ENCODE data around the gene FBXL13. TPM values are rescaled to one million over a fixed set of nuclear protein-coding genes. Genes with fewer than 3 reads are reported as not detected.

FBXL13 gene
- polyA plus RNA-seq, 1 donor from 2014 or later: 0.57 TPM

- H3K27ac ChIP-seq (ENCODE audit: low read length): no peak overlapping the region
- TF ChIP-seq REST (IDR thresholded peaks at IDR 0.05; ENCODE audit: borderline replicate concordance): no peak
- no peak for TF ChIP-seq RAD21 (conservative IDR thresholded peaks at IDR 0.05)
- TF ChIP-seq CTCF (IDR thresholded peaks at IDR 0.05; ENCODE audit: poor library complexity, severe bottlenecking): no peak
- no peak for TF ChIP-seq MXI1 (conservative IDR thresholded peaks at IDR 0.05; ENCODE audit: poor library complexity, severe bottlenecking)
- TF ChIP-seq POLR2AphosphoS5 (IDR thresholded peaks at IDR 0.05): no peak
- TF ChIP-seq EZH2 (IDR thresholded peaks at IDR 0.05; ENCODE audit: borderline replicate concordance, insufficient read depth, low read length, poor library complexity, severe bottlenecking): no peak
- no peak for TF ChIP-seq EP300 (conservative IDR thresholded peaks at IDR 0.05; ENCODE audit: poor library complexity, severe bottlenecking)
- TF ChIP-seq SMC3 (conservative IDR thresholded peaks at IDR 0.05; ENCODE audit: poor library complexity): no peak
- TF ChIP-seq TAF1 (IDR thresholded peaks at IDR 0.05; ENCODE audit: low read depth): no peak
- H2AFZ ChIP-seq (ENCODE audit: low read depth, low read length): no peak overlapping the region
- no peaks in the 10 kb centered on the region for H3K9me3 ChIP-seq (ENCODE audit: low read length)
- no peaks in the 10 kb centered on the region for H3K36me3 ChIP-seq (ENCODE audit: insufficient read depth, low read length)
- no peaks in the 10 kb centered on the region for H3F3A ChIP-seq (ENCODE audit: insufficient read depth, low read length, poor library complexity, severe bottlenecking)
- H3K9me2 ChIP-seq (ENCODE audit: insufficient read depth, low read length): no peaks in the 10 kb centered on the region
- H4K20me1 ChIP-seq (ENCODE audit: insufficient read depth): no peaks in the 10 kb centered on the region
- H3K9ac ChIP-seq (ENCODE audit: low read length): no peak overlapping the region
- no peak overlapping the region for H3K4me3 ChIP-seq (ENCODE audit: low read length)
- no peaks in the 10 kb centered on the region for H3K79me2 ChIP-seq (replicated peaks; ENCODE audit: insufficient read depth, low read length)
- no peak overlapping the region for H3K4me2 ChIP-seq (ENCODE audit: low read length)
- H3K27me3 ChIP-seq (ENCODE audit: insufficient read depth, low read depth, low read length): no peaks in the 10 kb centered on the region
These were observed 209.6 kb downstream of the FBXL13 start for GRCh38 chr7:102864958-102865357.

GRCh38 chr7:102860351-102860811 is 214.2 kb downstream of the FBXL13 start:
- H3K27me3 ChIP-seq (ENCODE audit: insufficient read depth, low read depth, low read length): no peaks in the 10 kb centered on the region
- H4K20me1 ChIP-seq (ENCODE audit: insufficient read depth): no peaks in the 10 kb centered on the region
- H3K9ac ChIP-seq (ENCODE audit: low read length): no peak overlapping the region
- no peaks in the 10 kb centered on the region for H3K79me2 ChIP-seq (replicated peaks; ENCODE audit: insufficient read depth, low read length)
- no peak overlapping the region for H2AFZ ChIP-seq (ENCODE audit: low read depth, low read length)
- no peaks in the 10 kb centered on the region for H3F3A ChIP-seq (ENCODE audit: insufficient read depth, low read length, poor library complexity, severe bottlenecking)
- no peaks in the 10 kb centered on the region for H3K36me3 ChIP-seq (ENCODE audit: insufficient read depth, low read length)
- no peak overlapping the region for H3K4me2 ChIP-seq (ENCODE audit: low read length)
- TF ChIP-seq EZH2 (IDR thresholded peaks at IDR 0.05; ENCODE audit: borderline replicate concordance, insufficient read depth, low read length, poor library complexity, severe bottlenecking): no peak
- no peak for TF ChIP-seq RAD21 (conservative IDR thresholded peaks at IDR 0.05)
- no peak for TF ChIP-seq MXI1 (conservative IDR thresholded peaks at IDR 0.05; ENCODE audit: poor library complexity, severe bottlenecking)
- no peak for TF ChIP-seq EP300 (conservative IDR thresholded peaks at IDR 0.05; ENCODE audit: poor library complexity, severe bottlenecking)
- TF ChIP-seq SMC3 (conservative IDR thresholded peaks at IDR 0.05; ENCODE audit: poor library complexity): no peak
- no peak for TF ChIP-seq CTCF (IDR thresholded peaks at IDR 0.05; ENCODE audit: poor library complexity, severe bottlenecking)
- TF ChIP-seq POLR2AphosphoS5 (IDR thresholded peaks at IDR 0.05): no peak
- TF ChIP-seq REST (IDR thresholded peaks at IDR 0.05; ENCODE audit: borderline replicate concordance): no peak
- no peak for TF ChIP-seq TAF1 (IDR thresholded peaks at IDR 0.05; ENCODE audit: low read depth)
- H3K9me3 ChIP-seq (ENCODE audit: low read length): no peaks in the 10 kb centered on the region
- H3K9me2 ChIP-seq (ENCODE audit: insufficient read depth, low read length): no peaks in the 10 kb centered on the region
- H3K4me3 ChIP-seq (ENCODE audit: low read length): no peak overlapping the region
- no peak overlapping the region for H3K27ac ChIP-seq (ENCODE audit: low read length)

Measured in neural cell (in vitro differentiated cells).